Hepatocyte (in vitro differentiated cells): ENCODE measurements around the gene ISM1. TPM values are rescaled to one million over a fixed set of nuclear protein-coding genes. Genes with fewer than 3 reads are reported as not detected.
A peak's percentile ranks its signal among the peaks of the same experiment; 100 is the strongest.

Experiments used
- DNase-seq: peaks from one replicate; pipeline ENCODE4 v3.0.0-alpha.2; 2016; ENCODE audit warnings: low spot score
- H2AFZ ChIP-seq: fragments of 200-600 bp; sonication (generic); 2 replicates; pipeline ENCODE4 v1.6.0; 2016; ENCODE audit warnings: antibody characterized with exemption, mild to moderate bottlenecking
- H3K27ac ChIP-seq: fragments of 200-600 bp; sonication (generic); 2 replicates; pipeline ENCODE4 v1.5.1; 2016; ENCODE audit warnings: mild to moderate bottlenecking
- H3K27me3 ChIP-seq: fragments of 200-600 bp; sonication (generic); 2 replicates; pipeline ENCODE4 v1.6.1; 2016
- H3K36me3 ChIP-seq: fragments of 200-600 bp; sonication (generic); replicated peaks from 2 replicates; pipeline ENCODE4 v1.5.1; 2016; ENCODE audit warnings: low read depth; ENCODE audit not compliant: insufficient read depth
- H3K4me1 ChIP-seq: fragments of 200-600 bp; sonication (generic); 2 replicates; pipeline ENCODE4 v1.5.1; 2016; ENCODE audit warnings: mild to moderate bottlenecking, moderate library complexity; ENCODE audit not compliant: insufficient read depth
- H3K4me2 ChIP-seq: fragments of 200-600 bp; sonication (generic); 2 replicates; pipeline ENCODE4 v1.6.0; 2016
- H3K4me3 ChIP-seq: fragments of 200-600 bp; sonication (generic); 2 replicates; pipeline ENCODE4 v1.5.1; 2016; ENCODE audit warnings: mild to moderate bottlenecking
- H3K79me2 ChIP-seq: fragments of 200-600 bp; sonication (generic); 2 replicates; pipeline ENCODE4 v1.6.0; 2017; ENCODE audit warnings: mild to moderate bottlenecking
- H3K9me2 ChIP-seq: fragments of 200-600 bp; sonication (generic); replicated peaks from 2 replicates; pipeline ENCODE4 v1.6.0; 2017; ENCODE audit warnings: mild to moderate bottlenecking; ENCODE audit not compliant: insufficient read depth
- H3K9me3 ChIP-seq: fragments of 200-600 bp; sonication (generic); 2 replicates; pipeline ENCODE4 v1.5.1; 2016; ENCODE audit warnings: low read depth, mild to moderate bottlenecking
- H4K20me1 ChIP-seq: fragments of 200-600 bp; sonication (generic); 2 replicates; pipeline ENCODE4 v1.6.0; 2016; ENCODE audit warnings: mild to moderate bottlenecking; ENCODE audit not compliant: insufficient read depth, poor library complexity, severe bottlenecking
- EZH2 ChIP-seq: fragments of 200-600 bp; sonication (generic); IDR thresholded peaks from 2 replicates; pipeline ENCODE4 v1.6.1; 2016; ENCODE audit warnings: antibody characterized with exemption, mild to moderate bottlenecking, borderline replicate concordance
- EZH2phosphoT487 ChIP-seq: fragments of 200-600 bp; sonication (generic); IDR thresholded peaks from one replicate; pipeline ENCODE4 v1.6.1; 2018; ENCODE audit warnings: antibody characterized with exemption, mild to moderate bottlenecking, low read depth, moderate library complexity; ENCODE audit not compliant: unreplicated experiment, severe bottlenecking
- WGBS: methylation state at CpG from one replicate; pipeline ENCODE4 v1.1.6; 2016; ENCODE audit warnings: low lambda C conversion rate; ENCODE audit errors: missing lambda C conversion rate; 5-methylcytosine and 5-hydroxymethylcytosine counted together
- polyA plus RNA-seq: library from polyadenylated mRNA; unstranded; fragments of >200 nt; fragmentation: Nextera tagmentation; extraction: Ambion mirVana; gene quantifications from 2 replicates; pipeline ENCODE4 v1.2.1, GENCODE V29; 2016
- total RNA-seq: library from RNA; depleted of rRNA; stranded (reverse); fragments of >200 nt; gene quantifications from 2 replicates; pipeline ENCODE4 v1.2.3, GENCODE V29; 2014
- TF ChIP-seq, protein P1 (sequence below): fragments of 200-600 bp; sonication (generic); IDR thresholded peaks from 2 replicates; pipeline ENCODE4 v1.5.1; 2016; ENCODE audit warnings: antibody characterized with exemption, mild to moderate bottlenecking; ENCODE audit not compliant: poor library complexity

ISM1 gene
- total and polyA plus RNA-seq, 2 experiments from 2014 or later: 0.76 to 1.7 TPM

DNA sequence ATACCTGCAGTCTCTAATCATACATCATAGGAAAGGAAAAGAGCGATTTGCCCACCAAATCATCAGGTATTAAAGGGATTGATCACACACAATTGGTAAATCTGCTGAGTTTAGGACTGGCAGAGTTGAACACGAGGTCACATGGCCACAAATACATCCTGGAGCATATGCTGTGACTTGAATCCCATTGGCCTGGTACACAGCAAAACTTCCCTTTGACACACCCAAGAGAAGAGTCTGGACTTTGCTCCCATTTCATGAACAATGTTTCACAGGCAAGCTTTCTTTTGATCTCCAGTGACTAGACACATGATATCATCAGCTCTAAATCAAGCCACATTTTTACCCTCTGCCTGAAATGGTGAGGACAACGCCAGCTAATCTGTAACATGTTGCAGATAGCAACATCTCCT, 117.9 kb downstream of the ISM1 start:
- H3K9me3 ChIP-seq: no peaks in the 10 kb centered on the region
- DNase-seq: peak; percentile 56
- H3K4me2 ChIP-seq: no peak overlapping the region
- TF ChIP-seq EZH2 (no peak), EZH2phosphoT487 (no peak)
- TF ChIP-seq, protein P1, sequence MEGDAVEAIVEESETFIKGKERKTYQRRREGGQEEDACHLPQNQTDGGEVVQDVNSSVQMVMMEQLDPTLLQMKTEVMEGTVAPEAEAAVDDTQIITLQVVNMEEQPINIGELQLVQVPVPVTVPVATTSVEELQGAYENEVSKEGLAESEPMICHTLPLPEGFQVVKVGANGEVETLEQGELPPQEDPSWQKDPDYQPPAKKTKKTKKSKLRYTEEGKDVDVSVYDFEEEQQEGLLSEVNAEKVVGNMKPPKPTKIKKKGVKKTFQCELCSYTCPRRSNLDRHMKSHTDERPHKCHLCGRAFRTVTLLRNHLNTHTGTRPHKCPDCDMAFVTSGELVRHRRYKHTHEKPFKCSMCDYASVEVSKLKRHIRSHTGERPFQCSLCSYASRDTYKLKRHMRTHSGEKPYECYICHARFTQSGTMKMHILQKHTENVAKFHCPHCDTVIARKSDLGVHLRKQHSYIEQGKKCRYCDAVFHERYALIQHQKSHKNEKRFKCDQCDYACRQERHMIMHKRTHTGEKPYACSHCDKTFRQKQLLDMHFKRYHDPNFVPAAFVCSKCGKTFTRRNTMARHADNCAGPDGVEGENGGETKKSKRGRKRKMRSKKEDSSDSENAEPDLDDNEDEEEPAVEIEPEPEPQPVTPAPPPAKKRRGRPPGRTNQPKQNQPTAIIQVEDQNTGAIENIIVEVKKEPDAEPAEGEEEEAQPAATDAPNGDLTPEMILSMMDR: no peak
- no peaks in the 10 kb centered on the region for H3K79me2 ChIP-seq
- H3K9me2 ChIP-seq: no peaks in the 10 kb centered on the region
- no peaks in the 10 kb centered on the region for H3K27me3 ChIP-seq
- no peaks in the 10 kb centered on the region for H4K20me1 ChIP-seq
- H3K4me3 ChIP-seq: no peak overlapping the region
- H3K27ac ChIP-seq: peak overlapping the region; percentile 56
- H3K4me1 ChIP-seq: peaks cover 18% of the 10 kb centered on the region
- no peaks in the 10 kb centered on the region for H3K36me3 ChIP-seq
- H2AFZ ChIP-seq: no peak overlapping the region
- WGBS: 70% methylated on average over 3 of the region's 3 CpGs

DNA sequence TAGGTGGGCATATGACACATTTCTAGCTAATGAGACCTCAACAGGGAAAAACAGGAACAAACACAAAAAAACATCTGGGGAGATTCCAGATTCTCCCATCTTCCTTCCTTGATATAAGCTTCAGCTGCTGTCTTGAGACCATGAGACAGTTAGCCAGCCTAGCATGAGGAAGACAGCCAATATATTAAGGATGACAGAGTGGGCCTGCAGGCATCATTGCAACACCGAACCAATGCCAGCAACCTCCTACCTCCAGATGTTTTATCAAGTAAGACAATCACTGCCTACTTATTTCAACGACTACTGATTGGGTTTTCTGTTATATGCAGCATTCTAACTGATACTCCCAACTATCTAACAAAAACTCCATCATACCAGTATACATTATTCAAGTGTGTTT, 119.0 kb downstream of the ISM1 start:
- no peaks in the 10 kb centered on the region for H3K9me3 ChIP-seq
- DNase-seq: no peak
- H3K36me3 ChIP-seq: no peaks in the 10 kb centered on the region
- TF ChIP-seq EZH2phosphoT487: no peak
- TF ChIP-seq EZH2: no peak
- TF ChIP-seq, protein P1: no peak
- peaks cover 16% of the 10 kb centered on the region for H3K4me1 ChIP-seq
- no peaks in the 10 kb centered on the region for H4K20me1 ChIP-seq
- H3K4me2 ChIP-seq: no peak overlapping the region
- peak overlapping the region; percentile 56 for H3K27ac ChIP-seq
- no peaks in the 10 kb centered on the region for H3K27me3 ChIP-seq
- no peaks in the 10 kb centered on the region for H3K9me2 ChIP-seq
- WGBS: 60% methylated on average over 2 of the region's 2 CpGs
- no peak overlapping the region for H3K4me3 ChIP-seq
- no peaks in the 10 kb centered on the region for H3K79me2 ChIP-seq
- no peak overlapping the region for H2AFZ ChIP-seq

- TF ChIP-seq EZH2 (no peak), EZH2phosphoT487 (no peak)
- TF ChIP-seq, protein P1: no peak
- Histone ChIP-seq H3K36me3 (no peaks in the 10 kb centered on the region), H3K27me3 (no peaks in the 10 kb centered on the region), H4K20me1 (no peaks in the 10 kb centered on the region), H3K9me3 (no peaks in the 10 kb centered on the region), H3K4me3 (no peak overlapping the region), H3K4me1 (peaks cover 16% of the 10 kb centered on the region), H2AFZ (no peak overlapping the region), H3K79me2 (no peaks in the 10 kb centered on the region), H3K9me2 (no peaks in the 10 kb centered on the region), H3K27ac (peak overlapping the region; percentile 85), H3K4me2 (no peak overlapping the region)
- 82% methylated on average over 9 of the region's 9 CpGs for WGBS
- no peak for DNase-seq
These were observed 120.8 kb downstream of the ISM1 start for GRCh38 chr20:13341737-13342393.
